Effector memory CD8-positive, alpha-beta T cell (primary cell): ENCODE results near the gene CAPN13.

Experiments
- ATAC-seq: fragments of 150-1000 bp; cut with Tn5 transposase; replicated peaks from 2 replicates; pipeline ENCODE4 v1.10.0; 2021; ENCODE audit warnings: mild to moderate bottlenecking, moderate library complexity
- DNase-seq, 3 experiments: peaks; one replicate each; pipeline ENCODE4 v3.0.0; 2021
- H3K27ac Mint-ChIP-seq, 2 donors: one replicate each; pipeline ENCODE4 v1.8.0; 2022; ENCODE audit warnings: mild to moderate bottlenecking in 2 of 2, mixed read lengths in 2 of 2, moderate library complexity in 2 of 2
- H3K27me3 Mint-ChIP-seq, 2 donors: one replicate each; pipeline ENCODE4 v1.8.0; 2022; ENCODE audit warnings: mixed read lengths in 2 of 2
- H3K36me3 Mint-ChIP-seq: one replicate; pipeline ENCODE4 v1.8.0; 2022; ENCODE audit warnings: mild to moderate bottlenecking, moderate library complexity, mixed read lengths; ENCODE audit not compliant: insufficient read depth
- H3K4me1 Mint-ChIP-seq, 2 donors: one replicate each; pipeline ENCODE4 v1.8.0; 2022; ENCODE audit warnings: low read depth in 2 of 2, mixed read lengths in 2 of 2
- H3K4me3 Mint-ChIP-seq, 2 donors: one replicate each; pipeline ENCODE4 v1.8.0; 2022; ENCODE audit warnings: mild to moderate bottlenecking in 2 of 2, mixed read lengths in 2 of 2, moderate library complexity in 2 of 2
- H3K9me3 Mint-ChIP-seq, 2 donors: one replicate each; pipeline ENCODE4 v1.8.0; 2022; ENCODE audit warnings: mixed read lengths in 2 of 2
- total RNA-seq, 9 experiments: gene quantifications; one replicate each; lab custom pipeline; 2026; lab: John Stamatoyannopoulos, UW

The CAPN13 gene
- total RNA-seq: 0 reads per million in 9 experiments

GRCh38 chr2:30807249-30807648 lies at the start of gene CAPN13:
Gene CAPN13, minus strand, starts transcription at chr2:30807446. Its CDS starts 20,121 bp downstream, at chr2:30787325.
- DNase-seq (no peak), ATAC-seq (no peak)
- Mint-ChIP-seq H3K4me1 (no peaks in the 10 kb centered on the region), H3K36me3 (no peaks in the 10 kb centered on the region), H3K27ac (no peak within 1 kb of the TSS), H3K4me3 (no peak within 1 kb of the TSS), H3K27me3 (peaks cover 32 to 75% of the 10 kb centered on the region in 2 donors), H3K9me3 (no peaks in the 10 kb centered on the region)

GRCh38 chr2:30847841-30848240 lies 40.6 kb upstream of the CAPN13 start:
- H3K27ac Mint-ChIP-seq: no peak overlapping the region
- no peak overlapping the region for H3K4me3 Mint-ChIP-seq
- H3K27me3 Mint-ChIP-seq: peaks cover 42 to 55% of the 10 kb centered on the region in 2 donors
- H3K4me1 Mint-ChIP-seq: no peaks in the 10 kb centered on the region
- ATAC-seq (no peak), DNase-seq (no peak)
- peaks cover 0 to 4% of the 10 kb centered on the region in 2 donors for H3K9me3 Mint-ChIP-seq
- H3K36me3 Mint-ChIP-seq: no peaks in the 10 kb centered on the region

GRCh38 chr2:30847329-30847728 lies 40.1 kb upstream of the CAPN13 start:
- ATAC-seq (no peak), DNase-seq (no peak)
- peaks cover 0 to 4% of the 10 kb centered on the region in 2 donors for H3K9me3 Mint-ChIP-seq
- no peaks in the 10 kb centered on the region for H3K4me1 Mint-ChIP-seq
- H3K27me3 Mint-ChIP-seq: peaks cover 42 to 55% of the 10 kb centered on the region in 2 donors
- no peaks in the 10 kb centered on the region for H3K36me3 Mint-ChIP-seq
- H3K27ac Mint-ChIP-seq: no peak overlapping the region
- H3K4me3 Mint-ChIP-seq: no peak overlapping the region

- DNase-seq (no peak), ATAC-seq (no peak)
- H3K4me1 Mint-ChIP-seq: no peaks in the 10 kb centered on the region
- no peaks in the 10 kb centered on the region for H3K9me3 Mint-ChIP-seq
- H3K4me3 Mint-ChIP-seq: no peak overlapping the region
- peaks cover 23 to 30% of the 10 kb centered on the region in 2 donors for H3K27me3 Mint-ChIP-seq
- H3K27ac Mint-ChIP-seq: no peak overlapping the region
- H3K36me3 Mint-ChIP-seq: no peaks in the 10 kb centered on the region
Observed at GRCh38 chr2:30828586-30828985, 21.3 kb upstream of the CAPN13 start.

GRCh38 chr2:30826916-30827315 lies 19.7 kb upstream of the CAPN13 start:
- Mint-ChIP-seq H3K4me1 (no peaks in the 10 kb centered on the region), H3K36me3 (no peaks in the 10 kb centered on the region), H3K9me3 (no peaks in the 10 kb centered on the region), H3K27ac (no peak overlapping the region), H3K27me3 (peaks cover 29 to 41% of the 10 kb centered on the region in 2 donors), H3K4me3 (no peak overlapping the region)
- ATAC-seq (no peak), DNase-seq (no peak)

- H3K4me3 Mint-ChIP-seq: no peak overlapping the region
Observed at GRCh38 chr2:30826481-30826880, 19.2 kb upstream of the CAPN13 start.

GRCh38 chr2:30823452-30823851 lies 16.2 kb upstream of the CAPN13 start:
- Mint-ChIP-seq H3K4me3 (no peak overlapping the region), H3K27me3 (peaks cover 27 to 33% of the 10 kb centered on the region in 2 donors), H3K9me3 (peaks cover 0 to 2% of the 10 kb centered on the region in 2 donors), H3K27ac (no peak overlapping the region), H3K4me1 (no peaks in the 10 kb centered on the region), H3K36me3 (no peaks in the 10 kb centered on the region)
- ATAC-seq (no peak), DNase-seq (no peak)

More at GRCh38 chr2:30826481-30826880, 19.2 kb upstream of the CAPN13 start:
- peaks cover 29 to 45% of the 10 kb centered on the region in 2 donors for H3K27me3 Mint-ChIP-seq
- DNase-seq (no peak), ATAC-seq (no peak)
- H3K36me3 Mint-ChIP-seq: no peaks in the 10 kb centered on the region
- no peak overlapping the region for H3K27ac Mint-ChIP-seq
- H3K4me1 Mint-ChIP-seq: no peaks in the 10 kb centered on the region
- H3K9me3 Mint-ChIP-seq: no peaks in the 10 kb centered on the region

GRCh38 chr2:30821960-30822359 lies 14.7 kb upstream of the CAPN13 start:
- DNase-seq (no peak), ATAC-seq (no peak)
- H3K4me1 Mint-ChIP-seq: no peaks in the 10 kb centered on the region
- peaks cover 18 to 33% of the 10 kb centered on the region in 2 donors for H3K27me3 Mint-ChIP-seq
- peaks cover 0 to 2% of the 10 kb centered on the region in 2 donors for H3K9me3 Mint-ChIP-seq
- no peaks in the 10 kb centered on the region for H3K36me3 Mint-ChIP-seq
- no peak overlapping the region for H3K27ac Mint-ChIP-seq
- H3K4me3 Mint-ChIP-seq: no peak overlapping the region

- ATAC-seq (no peak), DNase-seq (no peak)
- Mint-ChIP-seq H3K4me1 (no peaks in the 10 kb centered on the region), H3K27ac (no peak overlapping the region), H3K27me3 (peaks cover 20 to 44% of the 10 kb centered on the region in 2 donors), H3K9me3 (peaks cover 0 to 2% of the 10 kb centered on the region in 2 donors), H3K36me3 (no peaks in the 10 kb centered on the region), H3K4me3 (no peak overlapping the region)
Observed at GRCh38 chr2:30820381-30821055, 13.3 kb upstream of the CAPN13 start.

GRCh38 chr2:30809938-30810337 lies 2.7 kb upstream of the CAPN13 start:
- Mint-ChIP-seq H3K36me3 (no peaks in the 10 kb centered on the region), H3K9me3 (no peaks in the 10 kb centered on the region), H3K4me3 (no peak overlapping the region), H3K27ac (no peak overlapping the region), H3K4me1 (no peaks in the 10 kb centered on the region), H3K27me3 (peaks cover 36 to 85% of the 10 kb centered on the region in 2 donors)
- no peak for DNase-seq
- ATAC-seq: no peak

- no peaks in the 10 kb centered on the region for H3K9me3 Mint-ChIP-seq
- no peak overlapping the region for H3K4me3 Mint-ChIP-seq
- H3K27ac Mint-ChIP-seq: no peak overlapping the region
- H3K4me1 Mint-ChIP-seq: no peaks in the 10 kb centered on the region
- peaks cover 27 to 77% of the 10 kb centered on the region in 2 donors for H3K27me3 Mint-ChIP-seq
- H3K36me3 Mint-ChIP-seq: no peaks in the 10 kb centered on the region
- DNase-seq (no peak), ATAC-seq (no peak)
Observed at GRCh38 chr2:30808695-30809094, 1.4 kb upstream of the CAPN13 start.

- Mint-ChIP-seq H3K27me3 (peaks cover 20 to 65% of the 10 kb centered on the region in 2 donors), H3K9me3 (no peaks in the 10 kb centered on the region), H3K36me3 (no peaks in the 10 kb centered on the region), H3K4me3 (no peak overlapping the region), H3K27ac (no peak overlapping the region), H3K4me1 (peaks cover 0 to 1% of the 10 kb centered on the region in 2 donors)
- DNase-seq (no peak), ATAC-seq (no peak)
Observed at GRCh38 chr2:30803281-30803680, 4.0 kb downstream of the CAPN13 start.

- Mint-ChIP-seq H3K36me3 (no peaks in the 10 kb centered on the region), H3K4me1 (peaks cover 0 to 2% of the 10 kb centered on the region in 2 donors), H3K4me3 (no peak overlapping the region), H3K27me3 (peaks cover 20 to 64% of the 10 kb centered on the region in 2 donors), H3K27ac (no peak overlapping the region), H3K9me3 (no peaks in the 10 kb centered on the region)
- DNase-seq: no peak
- no peak for ATAC-seq
Observed at GRCh38 chr2:30802611-30803010, 4.6 kb downstream of the CAPN13 start.

- Mint-ChIP-seq H3K4me1 (peaks cover 0 to 2% of the 10 kb centered on the region in 2 donors), H3K27me3 (peaks cover 20 to 67% of the 10 kb centered on the region in 2 donors), H3K36me3 (no peaks in the 10 kb centered on the region), H3K9me3 (no peaks in the 10 kb centered on the region), H3K27ac (no peak overlapping the region), H3K4me3 (no peak overlapping the region)
- no peak for DNase-seq
- ATAC-seq: no peak
Observed at GRCh38 chr2:30801821-30802455, 5.3 kb downstream of the CAPN13 start.
